PC-9 (cell line): ENCODE results near the gene KRTAP1-1.

ENCODE experiments used
- EZH2 ChIP-seq: fragments of 200-600 bp; sonication (generic); IDR thresholded peaks from 2 replicates; pipeline ENCODE4 v1.8.0; 2017; ENCODE audit warnings: antibody characterized with exemption, low read depth
- TF ChIP-seq, protein P1 (sequence below): fragments of 200-600 bp; sonication (generic); conservative IDR thresholded peaks from 2 replicates; pipeline ENCODE4 v1.6.1; 2017; ENCODE audit warnings: mixed run types, antibody characterized with exemption, mild to moderate bottlenecking, moderate library complexity

DNA sequence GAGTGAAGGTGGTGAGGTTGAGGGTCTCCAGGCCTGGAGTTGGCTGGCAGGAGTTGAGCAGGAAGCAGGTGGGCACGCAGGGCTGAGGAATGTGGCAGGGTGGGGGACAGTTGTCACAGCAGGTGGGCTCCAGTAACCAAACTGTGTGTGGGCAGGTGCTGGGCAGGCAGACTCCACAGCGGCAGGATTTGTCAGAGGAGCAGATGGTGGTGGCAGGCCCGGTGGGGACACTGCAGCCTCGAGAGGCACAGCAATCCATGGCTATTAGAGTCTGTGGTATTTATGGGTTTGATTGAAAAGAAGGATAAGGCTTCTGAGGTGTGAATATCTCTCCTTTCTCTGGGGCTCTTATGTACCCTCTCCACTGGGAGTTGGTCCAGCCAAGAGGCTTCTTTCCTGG, 47.4 kb downstream of the KRTAP1-1 start, which contains the start of gene KRTAP3-3:
- TF ChIP-seq, protein P1, sequence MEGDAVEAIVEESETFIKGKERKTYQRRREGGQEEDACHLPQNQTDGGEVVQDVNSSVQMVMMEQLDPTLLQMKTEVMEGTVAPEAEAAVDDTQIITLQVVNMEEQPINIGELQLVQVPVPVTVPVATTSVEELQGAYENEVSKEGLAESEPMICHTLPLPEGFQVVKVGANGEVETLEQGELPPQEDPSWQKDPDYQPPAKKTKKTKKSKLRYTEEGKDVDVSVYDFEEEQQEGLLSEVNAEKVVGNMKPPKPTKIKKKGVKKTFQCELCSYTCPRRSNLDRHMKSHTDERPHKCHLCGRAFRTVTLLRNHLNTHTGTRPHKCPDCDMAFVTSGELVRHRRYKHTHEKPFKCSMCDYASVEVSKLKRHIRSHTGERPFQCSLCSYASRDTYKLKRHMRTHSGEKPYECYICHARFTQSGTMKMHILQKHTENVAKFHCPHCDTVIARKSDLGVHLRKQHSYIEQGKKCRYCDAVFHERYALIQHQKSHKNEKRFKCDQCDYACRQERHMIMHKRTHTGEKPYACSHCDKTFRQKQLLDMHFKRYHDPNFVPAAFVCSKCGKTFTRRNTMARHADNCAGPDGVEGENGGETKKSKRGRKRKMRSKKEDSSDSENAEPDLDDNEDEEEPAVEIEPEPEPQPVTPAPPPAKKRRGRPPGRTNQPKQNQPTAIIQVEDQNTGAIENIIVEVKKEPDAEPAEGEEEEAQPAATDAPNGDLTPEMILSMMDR, result no peak
- TF ChIP-seq EZH2, result no peak
